H1 (cell line): ENCODE data around the gene TPBG. TPM values are rescaled to one million over a fixed set of nuclear protein-coding genes. Genes with fewer than 3 reads are reported as not detected.

ENCODE experiments used
- CTCF ChIA-PET: fragments of 300-600 bp; sonication (Branson Sonifier 250); formaldehyde crosslinking; loops from one replicate; lab custom pipeline; 2021; ENCODE audit not compliant: partially characterized antibody; lab: Charles Lee
- POLR2A ChIA-PET: fragments of 300-600 bp; sonication (Branson Sonifier 250); formaldehyde crosslinking; loops from one replicate; lab custom pipeline; 2021; ENCODE audit warnings: inconsistent platforms; ENCODE audit not compliant: partially characterized antibody; lab: Charles Lee
- DNase-seq, 2 experiments: peaks; one replicate each; pipeline versions ENCODE4 v3.0.0 to v3.0.0-alpha.2; 2010 to 2022; ENCODE audit warnings: low spot score in 2 of 2, low read depth in 1 of 2, mixed read lengths in 1 of 2
- FAIRE-seq: peaks from 2 replicates; lab custom pipeline; 2011; peaks lifted over from hg19 to GRCh38; lab: Jason Lieb, UNC
- H2AFZ ChIP-seq: 2 replicates; pipeline ENCODE4 v1.8.1; 2012; ENCODE audit warnings: low read length, inconsistent platforms
- H2AK5ac ChIP-seq: 2 replicates; pipeline ENCODE4 v1.6.1; 2013; ENCODE audit warnings: low read depth, low read length
- H2BK120ac ChIP-seq: replicated peaks from 2 replicates; pipeline ENCODE3; 2013; ENCODE audit warnings: low read depth, low read length, inconsistent platforms
- H2BK12ac ChIP-seq: 2 replicates; pipeline ENCODE4 v1.6.1; 2013; ENCODE audit warnings: low read depth, low read length
- H2BK15ac ChIP-seq: 2 replicates; pipeline ENCODE4 v1.6.1; 2013; ENCODE audit warnings: low read length
- H2BK20ac ChIP-seq: 2 replicates; pipeline ENCODE4 v1.6.1; 2013; ENCODE audit warnings: low read length
- H2BK5ac ChIP-seq: 2 replicates; pipeline ENCODE4 v1.6.1; 2013; ENCODE audit warnings: low read depth, low read length
- H3K14ac ChIP-seq: 2 replicates; pipeline ENCODE4 v1.6.1; 2013; ENCODE audit warnings: inconsistent platforms; ENCODE audit not compliant: insufficient read length
- H3K18ac ChIP-seq: 2 replicates; pipeline ENCODE4 v1.6.1; 2013; ENCODE audit warnings: low read length; ENCODE audit errors: extremely low read depth
- H3K23ac ChIP-seq: 2 replicates; pipeline ENCODE4 v1.6.1; 2013; ENCODE audit warnings: inconsistent platforms; ENCODE audit not compliant: insufficient read length
- H3K23me2 ChIP-seq: 2 replicates; pipeline ENCODE4 v1.6.1; 2013; ENCODE audit warnings: low read depth, low read length
- H3K27ac ChIP-seq: 2 replicates; pipeline ENCODE4 v1.6.1; 2011; ENCODE audit warnings: low read depth, low read length, inconsistent platforms
- H3K27me3 ChIP-seq, 4 experiments: replicated peaks in 1 of 4; 1 replicate in 1 of 4; 2 replicates in 3 of 4; pipeline versions ENCODE4 v1.6.1 to v1.8.1; 2011 to 2013; ENCODE audit warnings: low read length in 3 of 4, mild to moderate bottlenecking in 3 of 4, inconsistent platforms in 2 of 4, mixed read lengths in 2 of 4, moderate library complexity in 1 of 4; ENCODE audit not compliant: control insufficient read depth in 3 of 4, insufficient read depth in 3 of 4; ENCODE audit errors: extremely low read depth in 1 of 4
- H3K36me3 ChIP-seq, 4 experiments: 2 replicates each; pipeline versions ENCODE4 v1.6.1 to v1.8.1; 2011 to 2013; ENCODE audit warnings: mild to moderate bottlenecking in 4 of 4, low read length in 3 of 4, moderate library complexity in 2 of 4, control low read depth in 1 of 4, inconsistent platforms in 1 of 4; ENCODE audit not compliant: insufficient read depth in 4 of 4, control insufficient read depth in 2 of 4
- H3K4ac ChIP-seq: replicated peaks from 2 replicates; pipeline ENCODE3; 2013; ENCODE audit warnings: low read length, low read depth, mixed read lengths, inconsistent platforms; ENCODE audit not compliant: insufficient read length
- H3K4me1 ChIP-seq, 4 experiments: replicated peaks in 1 of 4; 1 replicate in 1 of 4; 2 replicates in 3 of 4; pipeline versions ENCODE4 v1.6.1 to v1.8.1; 2011 to 2013; ENCODE audit warnings: low read length in 3 of 4, inconsistent platforms in 2 of 4, mixed read lengths in 1 of 4; ENCODE audit not compliant: insufficient read depth in 4 of 4, control insufficient read depth in 3 of 4
- H3K4me2 ChIP-seq, 2 experiments: 2 replicates each; pipeline versions ENCODE4 v1.6.1 to v1.8.1; 2011 to 2013; ENCODE audit warnings: low read depth in 2 of 2, low read length in 2 of 2, control low read depth in 1 of 2, inconsistent platforms in 1 of 2, mild to moderate bottlenecking in 1 of 2; ENCODE audit not compliant: insufficient read depth in 1 of 2
- H3K4me3 ChIP-seq, 4 experiments: fragments of 200-600, 300-600 bp in 1 of 4; sonication (generic), shearing (Covaris generic), sonication (Bioruptor Twin) in 1 of 4; 2 replicates each; pipeline versions ENCODE4 v1.5.1 to v1.8.1; 2011 to 2016; ENCODE audit warnings: low read length in 4 of 4, low read depth in 3 of 4, control low read depth in 2 of 4, inconsistent platforms in 2 of 4, mild to moderate bottlenecking in 2 of 4, mixed read lengths in 1 of 4, moderate library complexity in 1 of 4; ENCODE audit not compliant: insufficient read depth in 2 of 4; ENCODE audit errors: extremely low read depth in 1 of 4
- H3K56ac ChIP-seq: replicated peaks from 2 replicates; pipeline ENCODE3; 2013; ENCODE audit warnings: low read depth, mild to moderate bottlenecking, mixed read lengths, low read length, inconsistent platforms; ENCODE audit not compliant: insufficient read length
- H3K79me1 ChIP-seq: 2 replicates; pipeline ENCODE4 v1.6.1; 2013; ENCODE audit warnings: low read depth, low read length, control low read depth
- H3K79me2 ChIP-seq, 2 experiments: 2 replicates each; pipeline versions ENCODE4 v1.6.1 to v1.8.1; 2012 to 2013; ENCODE audit warnings: low read length in 2 of 2, mild to moderate bottlenecking in 2 of 2, inconsistent platforms in 1 of 2; ENCODE audit not compliant: insufficient read depth in 2 of 2, control insufficient read depth in 1 of 2
- H3K9ac ChIP-seq, 4 experiments: replicated peaks in 1 of 4; 1 replicate in 1 of 4; 2 replicates in 3 of 4; pipeline versions ENCODE4 v1.6.1 to v1.8.1; 2011 to 2013; ENCODE audit warnings: low read depth in 3 of 4, low read length in 3 of 4, control low read depth in 2 of 4, mild to moderate bottlenecking in 2 of 4, moderate library complexity in 2 of 4, inconsistent platforms in 1 of 4; ENCODE audit errors: extremely low read depth in 1 of 4
- H3K9me3 ChIP-seq, 2 experiments: 2 replicates each; pipeline versions ENCODE4 v1.6.1 to v1.8.1; 2012 to 2013; ENCODE audit warnings: mild to moderate bottlenecking in 2 of 2, moderate library complexity in 2 of 2, control low read depth in 1 of 2, inconsistent platforms in 1 of 2, low read depth in 1 of 2, low read length in 1 of 2, mixed read lengths in 1 of 2; ENCODE audit not compliant: insufficient read depth in 2 of 2
- H4K20me1 ChIP-seq, 2 experiments: replicated peaks in 1 of 2; 2 replicates each; pipeline versions ENCODE3 to v1.8.1; 2011 to 2013; ENCODE audit warnings: inconsistent platforms in 2 of 2, low read length in 2 of 2, mild to moderate bottlenecking in 1 of 2; ENCODE audit not compliant: insufficient read depth in 2 of 2, control insufficient read depth in 1 of 2
- H4K5ac ChIP-seq: 2 replicates; pipeline ENCODE4 v1.6.1; 2013; ENCODE audit warnings: low read length, low read depth, mixed read lengths, inconsistent platforms; ENCODE audit not compliant: insufficient read length
- H4K8ac ChIP-seq: 2 replicates; pipeline ENCODE4 v1.8.0; 2013; ENCODE audit warnings: mild to moderate bottlenecking, moderate library complexity, low read length, inconsistent platforms; ENCODE audit not compliant: insufficient read depth; ENCODE audit errors: extremely low read depth
- H4K91ac ChIP-seq: replicated peaks from 2 replicates; pipeline ENCODE3; 2013; ENCODE audit warnings: low read length, mixed read lengths, inconsistent platforms; ENCODE audit not compliant: insufficient read length
- BRCA1 ChIP-seq: IDR thresholded peaks from 2 replicates; pipeline ENCODE4 v1.6.1; 2012; ENCODE audit warnings: low read depth, low read length, improper control_type of control experiment
- CHD2 ChIP-seq: IDR thresholded peaks from 2 replicates; pipeline ENCODE4 v1.6.1; 2012; ENCODE audit warnings: low read length, improper control_type of control experiment
- CREB1 ChIP-seq: IDR thresholded peaks from 2 replicates; pipeline ENCODE4 v1.6.1; 2012; ENCODE audit warnings: inconsistent platforms
- E2F6 ChIP-seq: IDR thresholded peaks from 2 replicates; pipeline ENCODE4 v1.6.1; 2012; ENCODE audit warnings: inconsistent platforms
- FOSL1 ChIP-seq: IDR thresholded peaks from 2 replicates; pipeline ENCODE4 v1.6.1; 2011; ENCODE audit warnings: mild to moderate bottlenecking, low read depth, low read length, moderate library complexity; ENCODE audit not compliant: insufficient read depth
- KDM1A ChIP-seq: fragments of 200-600, 300-600 bp; sonication (generic); IDR thresholded peaks from 2 replicates; pipeline ENCODE4 v1.7.1; 2016; ENCODE audit warnings: mild to moderate bottlenecking, low read length, borderline replicate concordance
- MAFK ChIP-seq: IDR thresholded peaks from 2 replicates; pipeline ENCODE4 v1.6.1; 2012; ENCODE audit warnings: low read depth, mild to moderate bottlenecking, improper control_type of control experiment, low read length
- NANOG ChIP-seq: IDR thresholded peaks from 2 replicates; pipeline ENCODE4 v1.6.1; 2011; ENCODE audit warnings: low read length, low read depth, mild to moderate bottlenecking, inconsistent platforms; ENCODE audit not compliant: insufficient read depth, poor library complexity, severe bottlenecking
- RBBP5 ChIP-seq: IDR thresholded peaks from 2 replicates; pipeline ENCODE4 v1.7.1; 2012; ENCODE audit warnings: low read depth, mild to moderate bottlenecking, inconsistent platforms, low read length, moderate library complexity, borderline replicate concordance
- RXRA ChIP-seq: IDR thresholded peaks from 2 replicates; pipeline ENCODE4 v1.6.1; 2011; ENCODE audit warnings: low read depth, mild to moderate bottlenecking, low read length, moderate library complexity; ENCODE audit not compliant: insufficient read depth
- SUZ12 ChIP-seq: fragments of 200-600 bp; sonication (generic); IDR thresholded peaks from 2 replicates; pipeline ENCODE4 v1.6.1; 2012; ENCODE audit warnings: mild to moderate bottlenecking, inconsistent platforms, low read length, moderate library complexity, mixed read lengths
- USF2 ChIP-seq: IDR thresholded peaks from 2 replicates; pipeline ENCODE4 v1.6.1; 2011; ENCODE audit warnings: low read length, improper control_type of control experiment
- YY1 ChIP-seq: IDR thresholded peaks from 2 replicates; pipeline ENCODE4 v1.6.1; 2011; ENCODE audit warnings: low read depth, mild to moderate bottlenecking, low read length
- WGBS, 2 experiments: shearing (Covaris generic) in 1 of 2; methylation state at CpG; one replicate each; pipeline versions ENCODE4 v1.1.6 to v1.1.7; 2013 to 2015; ENCODE audit warnings: low lambda C conversion rate in 2 of 2, mixed read lengths in 2 of 2, inconsistent platforms in 1 of 2, low coverage in 1 of 2, missing lambda C conversion rate in 1 of 2; ENCODE audit not compliant: insufficient replicate concordance in 2 of 2, insufficient coverage in 1 of 2, insufficient read length in 1 of 2; ENCODE audit errors: extremely low coverage in 1 of 2, missing lambda C conversion rate in 1 of 2; 5-methylcytosine and 5-hydroxymethylcytosine counted together
- polyA plus RNA-seq, 7 experiments: library from polyadenylated mRNA; depleted of rRNA in 3 of 7; stranded (reverse) in 5 of 7; unstranded in 2 of 7; fragments of >200 nt in 5 of 7; fragments of 200-250 nt in 2 of 7; gene quantifications; 1 replicate in 5 of 7; 2 replicates in 1 of 7; 4 replicates in 1 of 7; pipeline versions ENCODE4 v1.2.1 to v1.2.3, GENCODE V29; 2011 to 2013; ENCODE audit warnings: missing spikeins in 2 of 7, mixed read lengths in 2 of 7
- total RNA-seq: library from RNA; stranded (reverse); fragmentation: NEBNext Ultra II Directional; extraction: Animal tissue kit (Norgen Biotek cat#: 25700); gene quantifications from 2 replicates; pipeline ENCODE4 v1.2.1, GENCODE V29; 2021

TPBG gene
- total and polyA plus RNA-seq, 2 of the 8 experiments (the other 6 are each of a cell fraction or from before 2014, with no cell fraction given) = 28.4 to 33.6 TPM

- no peak for DNase-seq
- ChIA-PET CTCF (interaction anchor here (0.6 to 1.1 kb wide), 5 partner anchors 9 to 647 kb away, joined by 3 to 5 read pairs (median 4); no protein-coding TSS in a partner anchor), POLR2A (no interaction called here)
- Histone ChIP-seq H2BK20ac (no peak overlapping the region), H3K27me3 (no peaks in the 10 kb centered on the region), H2BK12ac (no peak overlapping the region), H3K4ac (no peak overlapping the region), H3K79me1 (no peaks in the 10 kb centered on the region), H2AK5ac (no peak overlapping the region), H3K4me1 (peaks cover 0 to 2% (median 0%) of the 10 kb centered on the region in 4 experiments; a peak in 1 of 7 replicates), H3K4me2 (no peak overlapping the region), H3K23me2 (no peaks in the 10 kb centered on the region), H2BK120ac (no peak overlapping the region), H3K9ac (no peak overlapping the region), H2AFZ (no peak overlapping the region), H3K4me3 (no peak overlapping the region), H4K5ac (no peak overlapping the region), H3K14ac (no peak overlapping the region), H3K9me3 (no peaks in the 10 kb centered on the region), H3K27ac (no peak overlapping the region), H3K23ac (no peak overlapping the region), H3K18ac (no peak overlapping the region), H3K36me3 (no peaks in the 10 kb centered on the region), H2BK5ac (no peak overlapping the region), H4K8ac (no peak overlapping the region), H3K56ac (no peak overlapping the region), H4K20me1 (no peaks in the 10 kb centered on the region), H3K79me2 (no peaks in the 10 kb centered on the region), H4K91ac (no peak overlapping the region), H2BK15ac (no peak overlapping the region)
- WGBS, 2 experiments = 92% methylated on average over 3 of the region's 3 CpGs; no CpG with 5 or more reads in 1 of the 2 experiments
- FAIRE-seq = no peak
- TF ChIP-seq BRCA1 = no peak
- TF ChIP-seq CREB1 = no peak
- TF ChIP-seq CHD2 = no peak
- TF ChIP-seq KDM1A = no peak
- no peak for TF ChIP-seq FOSL1
- no peak for TF ChIP-seq NANOG
- no peak for TF ChIP-seq MAFK
- TF ChIP-seq YY1 = no peak
- no peak for TF ChIP-seq USF2
- TF ChIP-seq E2F6 = no peak
- no peak for TF ChIP-seq SUZ12
- no peak for TF ChIP-seq RBBP5
- no peak for TF ChIP-seq RXRA
Measured at GRCh38 chr6:82410151-82410648, 46.6 kb downstream of the TPBG start.
